Measurements from ENCODE around the gene SGSM2.

GRCh38 chr17:2373179-2373578 is 35.9 kb downstream of the SGSM2 start:
- TF ChIP-seq POLR2A (IDR thresholded peaks at IDR 0.05), result no peak
- no peak for TF ChIP-seq EP300 (IDR thresholded peaks at IDR 0.05)
- no peak for TF ChIP-seq CTCF (IDR thresholded peaks at IDR 0.05)
- TF ChIP-seq POLR2AphosphoS5 (IDR thresholded peaks at IDR 0.05), result no peak

All from gastroesophageal sphincter (tissue), 3 donors.